HG03378 (cell line): ENCODE data around the gene TIMM13.
A peak's percentile ranks its signal among the peaks of the same experiment; 100 is the strongest.
"Not testable (repeated sequence)": the region's sequence is repeated elsewhere in the genome, so short reads cannot be mapped to it uniquely, and the experiment has no call there.

ENCODE experiments used
- ATAC-seq: cut with Tn5 transposase; IDR thresholded peaks from one replicate; pipeline ENCODE4 v1.9.1; 2021; ENCODE audit warnings: mild to moderate bottlenecking, moderate library complexity; ENCODE audit not compliant: unreplicated experiment

Gene TIMM13

DNA sequence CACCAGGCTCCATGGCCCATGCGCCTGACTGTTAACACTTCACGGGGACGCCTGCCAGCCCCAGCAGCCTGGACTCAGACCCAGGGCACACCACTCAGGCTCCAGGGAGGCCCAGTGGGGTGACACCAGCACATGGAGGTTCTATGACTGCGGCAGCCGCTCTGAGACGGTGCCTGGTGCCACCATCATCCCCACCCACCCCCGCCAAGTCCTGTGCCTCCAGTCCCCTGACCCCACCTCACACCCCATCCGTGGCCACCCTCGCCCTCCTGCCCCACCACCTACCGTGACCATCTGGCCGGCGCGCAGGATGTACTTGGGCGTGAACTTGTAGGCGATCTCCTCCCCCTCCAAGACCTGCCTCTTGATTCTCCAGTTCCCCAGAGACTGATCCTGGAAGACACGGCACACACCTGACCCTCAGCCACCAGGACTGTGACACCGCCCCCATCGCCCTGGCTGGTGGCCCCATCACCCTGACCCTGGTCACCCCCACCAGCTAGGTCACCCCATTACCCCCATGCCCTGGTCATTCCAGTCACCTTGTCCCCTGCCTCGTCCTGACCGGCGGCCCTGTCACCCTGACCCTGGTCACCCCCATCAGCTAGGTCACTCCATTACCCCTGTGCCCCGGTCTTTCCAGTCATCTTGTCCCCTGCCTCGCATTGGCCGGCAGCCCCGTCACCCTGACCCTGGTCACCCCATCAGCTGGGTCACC lies 4.9 kb upstream of the TIMM13 start:
- no peak for ATAC-seq

DNA sequence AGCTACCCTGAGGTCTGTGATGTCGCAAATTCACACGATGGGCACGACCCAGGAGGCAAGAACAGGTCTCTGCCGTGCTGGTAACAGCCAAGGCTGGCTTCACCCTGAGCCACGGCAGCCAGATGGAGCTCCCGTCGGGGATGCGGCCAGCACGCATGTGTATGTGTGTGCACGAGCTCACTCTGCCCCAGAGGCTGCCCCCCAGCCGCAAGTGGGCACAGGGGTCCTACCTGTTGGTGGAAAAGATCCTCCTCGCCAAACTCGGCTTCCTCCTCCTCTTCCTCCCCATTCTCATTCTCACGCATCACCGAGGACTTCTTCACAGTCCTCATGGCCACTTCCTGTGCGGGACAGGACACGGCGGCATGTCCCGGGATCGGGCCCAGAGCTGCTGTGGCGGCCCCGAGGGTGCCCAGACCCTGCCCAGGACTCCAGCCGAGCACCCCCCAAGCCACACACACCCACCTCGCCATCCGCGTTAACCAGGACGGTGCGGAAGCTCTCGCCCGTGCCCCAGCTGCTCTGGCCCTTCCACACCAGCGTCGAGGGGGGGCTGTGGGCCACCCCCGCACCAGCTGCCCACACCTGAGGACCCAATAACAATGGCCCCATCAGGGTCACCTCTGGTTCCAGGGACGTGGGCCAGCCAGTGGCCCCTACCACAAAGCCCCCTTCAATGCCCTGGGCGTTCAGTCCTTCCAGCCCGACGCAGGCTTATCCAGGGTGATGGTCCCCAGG lies 4.1 kb upstream of the TIMM13 start:
- no peak for ATAC-seq

DNA sequence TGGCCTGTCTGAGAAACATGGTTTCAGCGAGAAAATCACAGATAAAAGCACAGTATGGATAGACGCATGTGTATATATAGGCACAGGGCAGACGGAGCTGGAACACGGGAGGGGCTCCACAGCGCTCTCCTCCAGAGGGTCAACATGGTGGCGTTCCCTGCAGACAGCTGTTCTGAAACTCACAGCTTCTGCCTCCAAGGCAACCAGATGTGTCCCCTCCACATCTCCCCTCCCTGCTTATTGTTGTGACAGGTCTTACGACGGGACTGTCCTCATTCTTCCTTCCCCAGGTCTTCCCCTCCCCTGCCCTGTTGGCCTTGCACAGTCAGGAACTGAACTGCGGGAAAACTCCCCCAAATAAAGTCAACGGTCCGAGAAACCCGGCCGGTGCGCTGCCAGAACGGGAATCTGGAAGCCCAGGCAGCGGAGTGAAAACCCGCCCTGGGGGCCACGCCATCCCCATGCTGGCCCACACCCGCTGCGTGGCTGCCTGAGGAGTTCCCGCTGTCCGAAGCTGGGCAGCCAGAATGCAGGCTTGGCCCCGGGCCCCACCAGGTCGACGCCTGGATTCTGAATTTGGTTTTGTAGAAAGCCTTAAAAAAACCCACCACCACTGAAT lies 2.6 kb upstream of the TIMM13 start:
- ATAC-seq = no peak

DNA sequence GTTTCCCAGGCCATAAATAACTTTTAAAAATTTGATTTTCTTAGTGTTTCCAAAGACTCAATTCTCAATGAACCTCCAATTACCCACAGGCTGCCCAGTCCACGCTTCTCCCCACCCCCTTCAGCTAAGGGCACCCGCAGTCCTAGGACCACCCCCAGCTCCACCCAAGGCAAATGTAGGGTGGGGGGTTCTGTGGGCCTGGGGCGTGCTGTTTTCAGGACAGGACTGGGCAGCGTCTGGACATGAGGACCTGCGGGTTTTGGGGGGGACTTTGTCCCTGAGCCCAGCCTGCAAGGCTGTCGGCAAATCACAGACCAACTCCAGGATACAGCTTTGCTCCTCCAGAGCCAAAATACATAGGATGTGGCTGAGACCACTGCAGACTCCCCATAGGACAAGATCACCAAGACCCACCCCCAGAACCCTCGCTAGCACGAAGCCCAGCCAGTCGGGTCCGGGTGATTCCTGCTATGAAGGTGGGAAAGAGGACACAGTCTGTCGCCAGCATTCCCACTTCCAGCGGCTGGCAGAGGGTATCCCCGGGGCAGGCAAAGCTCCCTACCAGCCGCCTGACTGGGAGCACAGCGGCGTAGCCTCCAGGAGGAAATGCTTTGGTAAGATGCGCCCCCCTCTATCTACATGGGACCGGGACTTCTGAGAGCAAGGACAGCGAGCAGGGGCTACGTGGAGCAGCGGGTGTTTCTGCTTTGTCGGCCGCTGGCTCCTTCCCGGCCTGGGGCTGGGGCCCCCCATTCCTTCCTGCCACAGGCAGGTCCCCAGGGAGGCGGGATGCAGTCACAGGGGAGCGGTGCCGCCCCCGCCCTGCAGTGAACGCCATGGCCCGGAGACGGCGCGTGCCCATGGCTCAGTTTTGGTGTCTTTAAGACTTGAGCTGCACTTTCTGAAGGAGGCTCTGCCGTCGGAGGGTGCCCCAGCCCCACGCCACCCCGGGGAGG lies 1.6 kb upstream of the TIMM13 start:
- no peak for ATAC-seq

DNA sequence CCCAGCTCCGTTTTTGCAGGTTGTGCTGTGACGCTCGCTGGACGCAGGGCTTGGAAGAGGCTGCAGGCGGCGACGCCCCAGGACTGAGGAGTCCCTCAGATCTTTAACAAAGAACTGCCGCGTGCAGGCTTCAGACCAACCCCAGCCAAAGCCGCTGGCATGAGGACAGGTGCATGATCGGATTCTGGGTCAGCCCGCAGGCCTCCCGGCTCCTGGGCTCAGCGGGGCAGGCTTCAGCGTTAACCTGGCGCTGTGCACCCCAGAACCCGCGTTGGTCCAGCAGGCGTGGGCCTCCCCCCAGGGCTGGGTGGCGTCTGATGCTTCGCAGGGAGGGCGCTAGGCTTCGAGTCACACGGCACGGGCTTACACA lies 920 bp upstream of the TIMM13 start:
- no peak for ATAC-seq

DNA sequence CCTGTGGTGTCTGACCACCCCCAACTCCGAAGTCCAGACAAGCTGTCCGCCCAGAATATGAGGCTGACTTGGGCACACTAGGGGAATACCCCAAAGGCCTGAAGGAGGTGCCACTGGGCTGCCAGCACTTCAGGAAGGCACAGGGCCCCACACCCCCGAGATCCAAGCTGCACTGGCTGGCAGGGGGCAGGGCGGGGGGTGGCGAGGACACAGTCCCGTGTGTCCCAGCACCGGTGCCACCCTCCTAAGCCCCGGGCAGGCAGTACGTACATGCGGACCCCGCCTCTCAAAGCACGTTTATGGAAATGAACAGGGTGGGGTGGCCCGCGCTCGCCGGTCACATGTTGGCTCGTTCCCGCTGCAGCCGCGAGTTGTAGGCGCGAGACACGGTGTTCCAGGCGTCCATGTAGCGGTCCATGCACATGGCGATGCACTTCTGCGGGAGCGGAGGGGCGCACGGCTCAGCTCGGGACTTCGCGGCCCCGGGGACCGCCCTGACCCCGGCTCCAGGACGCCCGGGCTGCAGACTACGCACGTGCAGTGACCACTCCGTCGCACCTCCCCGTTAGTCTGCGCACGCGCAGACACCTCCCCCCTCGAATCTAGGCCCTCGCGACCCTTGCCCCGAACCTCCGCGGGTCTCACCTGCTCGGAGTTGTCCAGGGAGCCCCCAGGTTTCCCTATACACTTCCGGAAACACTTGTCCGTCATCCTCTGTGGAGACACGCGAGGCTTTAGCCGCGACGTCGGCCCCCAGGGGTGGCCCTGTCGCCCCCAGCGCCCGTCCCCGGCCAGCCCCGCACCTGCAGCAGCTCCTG lies 566 bp downstream of the TIMM13 start:
- peak; percentile 12 for ATAC-seq

DNA sequence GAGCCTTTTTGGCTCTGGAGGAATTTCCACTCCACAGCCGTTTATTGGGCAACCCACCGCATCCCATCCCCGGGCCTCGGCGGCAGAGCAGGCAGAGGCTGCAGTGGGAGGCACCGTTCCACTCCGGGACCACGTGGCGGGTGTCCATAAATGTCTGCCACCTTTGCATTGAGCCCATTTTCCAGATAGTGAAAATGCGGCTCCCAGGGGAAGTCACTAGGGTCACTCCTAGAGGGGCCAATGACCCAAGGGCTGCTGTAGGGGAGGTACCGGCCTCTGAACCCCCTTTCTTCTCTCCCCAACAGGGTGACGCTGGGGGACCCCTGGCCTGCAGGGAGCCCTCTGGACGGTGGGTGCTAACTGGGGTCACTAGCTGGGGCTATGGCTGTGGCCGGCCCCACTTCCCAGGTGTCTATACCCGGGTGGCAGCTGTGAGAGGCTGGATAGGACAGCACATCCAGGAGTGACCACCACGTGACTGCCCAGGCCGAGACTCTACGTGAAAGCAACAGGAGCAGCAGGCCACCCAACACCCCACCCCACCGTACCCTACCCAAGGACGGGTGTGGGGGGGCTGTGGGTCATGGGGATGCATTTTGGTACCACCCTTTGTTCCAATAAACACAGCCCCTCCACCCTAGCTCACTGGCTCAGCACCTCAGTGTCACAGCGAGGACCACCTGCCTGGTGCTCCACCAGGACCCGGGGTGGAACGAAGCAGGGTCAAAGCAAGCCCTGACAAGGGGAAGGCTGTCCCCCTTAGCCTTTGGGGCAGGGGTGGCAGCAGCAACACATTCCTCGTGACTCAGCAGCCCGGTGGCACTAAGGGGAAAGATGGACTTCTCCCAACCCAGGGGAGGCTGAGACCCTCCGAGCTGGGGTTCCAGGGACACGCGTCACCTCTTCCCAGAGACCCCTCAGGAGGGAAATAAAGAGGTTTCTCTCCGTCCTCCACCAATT lies 1.5 kb downstream of the TIMM13 start:
- ATAC-seq = no peak

DNA sequence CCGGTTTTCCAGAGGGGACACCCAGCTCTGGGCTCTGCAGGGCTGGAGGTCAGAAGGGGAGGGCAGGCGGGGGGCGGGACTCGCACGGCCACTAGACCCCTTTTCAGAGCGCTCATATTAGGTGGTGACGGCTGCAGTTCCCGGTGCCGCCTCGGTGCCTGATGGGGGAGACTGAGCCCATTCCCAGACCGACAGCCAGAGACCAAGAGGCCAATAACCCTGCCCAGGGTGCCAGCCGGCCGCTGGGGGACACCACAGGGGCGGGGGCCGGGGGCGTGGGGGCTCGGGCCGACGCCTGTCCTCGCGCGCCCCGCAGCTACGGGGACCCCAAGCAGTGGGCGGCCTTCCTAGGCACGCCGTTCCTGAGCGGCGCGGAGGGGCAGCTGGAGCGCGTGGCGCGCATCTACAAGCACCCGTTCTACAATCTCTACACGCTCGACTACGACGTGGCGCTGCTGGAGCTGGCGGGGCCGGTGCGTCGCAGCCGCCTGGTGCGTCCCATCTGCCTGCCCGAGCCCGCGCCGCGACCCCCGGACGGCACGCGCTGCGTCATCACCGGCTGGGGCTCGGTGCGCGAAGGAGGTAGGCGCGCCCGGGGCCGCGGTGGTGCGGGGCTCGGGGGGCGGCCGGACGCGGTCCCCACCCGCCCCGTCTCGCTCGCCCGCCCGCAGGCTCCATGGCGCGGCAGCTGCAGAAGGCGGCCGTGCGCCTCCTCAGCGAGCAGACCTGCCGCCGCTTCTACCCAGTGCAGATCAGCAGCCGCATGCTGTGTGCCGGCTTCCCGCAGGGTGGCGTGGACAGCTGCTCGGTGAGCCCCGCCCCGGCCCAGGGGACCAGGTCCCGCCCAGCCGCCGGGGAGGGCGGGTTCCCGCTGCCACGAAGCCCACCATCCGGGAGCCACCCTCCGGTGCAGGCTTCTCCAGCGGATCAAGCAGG lies 2.4 kb downstream of the TIMM13 start:
- ATAC-seq = no peak

DNA sequence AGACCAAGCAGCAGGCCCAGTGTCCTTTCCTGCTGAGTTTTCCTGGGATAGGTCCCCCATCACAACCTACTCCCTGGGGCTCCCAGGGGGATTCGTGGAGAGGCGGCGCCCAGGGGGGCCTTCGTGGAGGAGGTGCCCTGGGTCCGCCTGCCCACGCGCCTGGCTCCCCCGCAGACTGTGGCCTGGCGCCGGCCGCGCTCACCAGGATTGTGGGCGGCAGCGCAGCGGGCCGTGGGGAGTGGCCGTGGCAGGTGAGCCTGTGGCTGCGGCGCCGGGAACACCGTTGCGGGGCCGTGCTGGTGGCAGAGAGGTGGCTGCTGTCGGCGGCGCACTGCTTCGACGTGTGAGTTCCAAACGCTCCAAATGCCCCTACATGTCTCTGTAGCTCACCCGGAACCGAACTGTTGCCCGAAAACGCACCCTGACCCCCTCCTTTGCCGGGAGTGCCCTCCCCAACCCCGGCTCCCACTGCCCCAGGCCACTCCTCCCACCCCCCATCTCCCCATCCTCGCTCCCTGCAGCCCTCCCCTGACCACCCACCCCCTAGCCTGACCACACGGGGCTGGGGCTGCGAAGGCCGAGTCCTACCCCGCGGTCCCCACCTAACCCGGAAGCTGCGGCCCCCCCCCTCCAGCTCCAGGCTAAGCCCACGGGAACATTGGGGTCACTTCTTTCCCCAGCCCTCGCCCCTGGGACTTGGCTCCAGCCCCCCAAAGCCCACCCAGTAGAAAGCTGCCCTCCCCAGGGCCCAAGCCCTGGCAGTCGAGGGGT lies 3.3 kb downstream of the TIMM13 start:
- ATAC-seq = no peak

DNA sequence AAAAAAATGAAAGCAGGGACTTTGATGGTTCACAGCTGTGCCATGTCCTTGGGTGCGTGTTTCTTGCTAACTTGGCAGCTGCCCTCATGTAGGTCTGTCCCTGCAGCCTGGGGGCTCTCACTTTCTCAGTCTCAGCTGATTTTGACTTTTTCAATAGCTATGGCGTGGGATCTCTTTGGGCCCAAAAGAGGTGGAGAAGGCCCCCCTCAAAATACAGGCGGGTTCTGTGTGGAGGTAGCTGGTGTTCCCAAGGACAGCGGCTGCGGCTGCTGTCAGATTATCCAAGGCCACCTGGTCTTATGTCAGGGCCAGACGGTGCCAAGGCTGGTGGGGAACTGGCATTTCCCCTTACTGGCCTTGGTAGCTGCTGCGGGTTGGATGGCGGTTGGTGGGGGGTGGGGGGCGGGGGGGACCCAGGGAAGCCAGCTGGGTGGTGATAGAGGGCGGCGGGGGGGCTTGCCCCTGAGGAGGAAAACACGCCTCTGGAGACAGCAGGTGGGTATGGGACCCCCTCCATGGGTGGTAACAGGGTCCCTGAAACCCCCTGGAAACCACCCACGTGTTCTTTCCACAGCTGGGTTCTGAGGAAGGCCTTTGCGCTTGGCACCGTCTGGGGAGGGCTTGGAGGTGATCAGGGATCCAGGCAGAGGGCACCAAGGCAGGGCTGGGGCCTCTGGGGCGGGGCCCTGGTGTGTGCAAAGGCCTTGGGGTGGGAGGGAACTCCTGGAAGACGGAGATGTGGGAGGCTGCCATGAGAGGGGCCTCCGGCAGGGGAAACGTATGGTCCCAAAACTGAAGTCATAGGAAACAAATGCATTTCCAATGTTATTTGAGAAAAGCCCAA lies 4.1 kb downstream of the TIMM13 start:
- ATAC-seq = no peak

DNA sequence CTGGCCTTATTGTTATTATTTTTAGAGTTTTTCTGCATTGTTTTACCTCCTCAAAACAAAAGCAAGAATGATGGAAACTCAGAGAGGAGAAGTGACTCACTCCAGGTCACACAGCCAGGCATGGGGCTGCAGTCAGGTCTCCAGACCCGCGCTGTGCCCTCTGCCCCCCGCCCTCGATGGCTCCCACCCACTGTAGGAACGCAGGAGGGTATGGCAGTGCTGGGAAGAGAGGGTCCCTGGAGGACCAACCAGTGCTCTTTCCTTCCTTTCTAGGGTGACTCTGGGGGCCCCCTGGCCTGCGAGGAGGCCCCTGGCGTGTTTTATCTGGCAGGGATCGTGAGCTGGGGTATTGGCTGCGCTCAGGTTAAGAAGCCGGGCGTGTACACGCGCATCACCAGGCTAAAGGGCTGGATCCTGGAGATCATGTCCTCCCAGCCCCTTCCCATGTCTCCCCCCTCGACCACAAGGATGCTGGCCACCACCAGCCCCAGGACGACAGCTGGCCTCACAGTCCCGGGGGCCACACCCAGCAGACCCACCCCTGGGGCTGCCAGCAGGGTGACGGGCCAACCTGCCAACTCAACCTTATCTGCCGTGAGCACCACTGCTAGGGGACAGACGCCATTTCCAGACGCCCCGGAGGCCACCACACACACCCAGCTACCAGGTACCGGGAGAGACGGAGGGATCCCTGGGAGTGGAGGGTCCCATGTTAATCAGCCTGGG lies 5.6 kb downstream of the TIMM13 start:
- no peak for ATAC-seq

DNA sequence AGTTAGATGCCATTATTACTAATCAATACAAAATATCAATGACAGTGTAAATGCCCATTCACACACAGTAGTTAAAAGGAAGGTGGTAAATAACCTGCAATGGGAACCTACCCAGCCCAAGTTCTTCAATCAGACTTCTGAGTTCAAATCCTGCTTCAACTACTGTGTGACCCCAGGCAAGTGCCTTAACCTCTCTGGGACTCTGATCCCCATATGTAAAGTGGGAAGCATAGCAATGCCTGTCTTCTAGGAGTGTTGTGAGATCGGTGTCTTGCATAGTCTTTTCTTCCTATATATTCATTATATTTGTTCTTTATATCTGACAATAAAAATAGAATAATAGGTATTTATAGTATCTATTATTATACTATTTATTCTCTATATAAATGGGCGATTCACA lies 6.9 kb downstream of the TIMM13 start:
- no peak for ATAC-seq

DNA sequence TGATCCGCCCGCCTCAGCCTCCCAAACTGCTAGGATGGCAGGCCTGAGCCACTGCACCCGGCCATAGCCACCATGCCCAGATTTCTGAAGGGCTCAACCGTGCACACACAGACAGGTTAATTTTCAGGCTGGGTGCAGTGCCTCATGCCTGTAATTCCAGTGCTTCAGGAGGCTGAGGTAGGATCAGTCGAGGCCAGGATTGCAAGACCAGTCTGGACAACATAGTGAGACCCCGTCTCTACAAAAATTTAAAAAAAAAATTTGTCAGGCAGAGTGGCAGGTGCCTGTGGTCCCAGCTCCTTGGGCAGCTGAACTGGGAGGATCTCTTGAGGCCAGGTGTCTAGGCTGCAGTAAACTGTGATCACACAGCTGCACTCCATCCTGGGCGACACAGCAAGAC lies 7.6 kb downstream of the TIMM13 start:
- no peak for ATAC-seq

DNA sequence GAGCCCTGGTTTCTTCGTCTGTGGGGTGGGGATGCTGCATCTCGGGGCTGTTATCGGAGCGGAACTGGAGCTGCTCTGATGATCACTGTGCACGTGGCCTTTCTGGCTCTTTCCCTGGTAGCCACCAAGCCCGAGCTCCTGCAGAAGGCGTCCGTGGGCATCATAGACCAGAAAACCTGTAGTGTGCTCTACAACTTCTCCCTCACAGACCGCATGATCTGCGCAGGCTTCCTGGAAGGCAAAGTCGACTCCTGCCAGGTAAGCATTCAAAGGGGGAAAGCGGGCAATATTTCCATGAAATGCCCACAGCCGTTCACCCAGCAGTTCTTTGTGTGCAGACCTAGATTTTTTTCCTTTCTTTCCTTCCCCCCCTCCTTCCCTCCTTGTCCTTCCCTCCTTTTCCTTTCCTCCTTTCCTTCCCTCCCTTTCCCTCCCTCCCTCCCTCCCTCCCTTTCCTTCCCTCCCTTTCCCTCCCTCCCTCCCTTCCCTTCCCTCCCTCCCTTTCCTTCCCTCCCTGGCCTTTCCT lies 9.4 kb downstream of the TIMM13 start:
- no peak for ATAC-seq

DNA sequence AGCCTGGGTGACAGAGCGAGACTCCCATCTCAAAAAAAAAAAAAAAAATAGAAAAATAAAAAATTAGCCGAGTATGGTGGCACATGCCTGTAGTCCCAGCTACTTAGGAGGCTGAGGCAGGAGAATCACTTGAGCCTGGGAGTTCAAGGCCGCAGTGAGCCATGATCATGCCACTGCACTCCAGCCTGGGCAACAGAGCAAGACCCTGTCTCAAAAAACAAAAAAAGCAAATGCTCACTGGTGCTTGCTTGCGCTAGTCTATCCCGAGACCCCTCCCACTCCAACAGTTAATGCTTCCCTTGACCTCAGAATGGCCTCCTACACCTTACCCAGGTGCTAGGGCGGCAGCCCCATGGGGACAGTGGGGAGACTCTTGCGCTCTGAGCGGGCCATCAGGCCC lies 9.9 kb downstream of the TIMM13 start:
- ATAC-seq = not testable (repeated sequence)
